Kasumi-1 (cell line): Measurements from ENCODE around the gene NT5C2.

Source experiments
- DNase-seq, 2 experiments: peaks; one replicate each; lab custom pipeline; 2025; lab: John Stamatoyannopoulos, UW

NT5C2 gene

GRCh38 chr10:103123282-103124024 is 69.6 kb downstream of the NT5C2 start:
- DNase-seq = no peak

GRCh38 chr10:103120977-103121735 is 71.9 kb downstream of the NT5C2 start:
- DNase-seq = no peak

GRCh38 chr10:103120546-103120945 is 72.5 kb downstream of the NT5C2 start:
- DNase-seq = no peak

GRCh38 chr10:103117247-103117646 is 75.8 kb downstream of the NT5C2 start:
- no peak for DNase-seq

GRCh38 chr10:103114876-103115275 is 78.2 kb downstream of the NT5C2 start:
- no peak for DNase-seq

- no peak for DNase-seq
Observed at GRCh38 chr10:103111918-103112877, 80.9 kb downstream of the NT5C2 start.

- peak; percentile 82 to 83 for DNase-seq
Observed at GRCh38 chr10:103111031-103111917, 81.8 kb downstream of the NT5C2 start.

- no peak for DNase-seq
Observed at GRCh38 chr10:103110407-103110806, 82.7 kb downstream of the NT5C2 start.

GRCh38 chr10:103109821-103110220 is 83.3 kb downstream of the NT5C2 start:
- peak in 1 of 2 experiments; percentile 39 for DNase-seq

GRCh38 chr10:103106539-103106938 is 86.5 kb downstream of the NT5C2 start:
- no peak for DNase-seq

GRCh38 chr10:103105462-103105861 is 87.6 kb downstream of the NT5C2 start:
- DNase-seq = no peak

- no peak for DNase-seq
Observed at GRCh38 chr10:103104721-103105120, 88.4 kb downstream of the NT5C2 start.

- DNase-seq = no peak
Observed at GRCh38 chr10:103103989-103104388, 89.1 kb downstream of the NT5C2 start.

GRCh38 chr10:103102195-103102594 is 90.9 kb downstream of the NT5C2 start:
- DNase-seq = no peak

GRCh38 chr10:103100620-103101019 is 92.5 kb downstream of the NT5C2 start:
- no peak for DNase-seq

- no peak for DNase-seq
Observed at GRCh38 chr10:103098240-103098639, 94.8 kb downstream of the NT5C2 start.

GRCh38 chr10:103096130-103096529 is 96.9 kb downstream of the NT5C2 start:
- DNase-seq = no peak

- DNase-seq = no peak
Observed at GRCh38 chr10:103095005-103095404, 98.1 kb downstream of the NT5C2 start.

GRCh38 chr10:103090911-103091310 is 102.2 kb downstream of the NT5C2 start:
- DNase-seq = no peak

- DNase-seq = no peak
Observed at GRCh38 chr10:103089493-103089892, 103.6 kb downstream of the NT5C2 start.

GRCh38 chr10:103086799-103087198 is 106.3 kb downstream of the NT5C2 start:
- DNase-seq = no peak
